Keratinocyte (primary cell): ENCODE data around the gene OTUD4.

Experiments used
- CTCF ChIP-seq, 3 experiments: IDR thresholded peaks in 1 of 3; conservative IDR thresholded peaks in 1 of 3; optimal IDR thresholded peaks in 1 of 3; 2 replicates in 2 of 3; 3 replicates in 1 of 3; pipeline versions ENCODE3 to v1.5.1; 2011; ENCODE audit warnings: low read length in 3 of 3, mild to moderate bottlenecking in 3 of 3, moderate library complexity in 2 of 3, control low read depth in 1 of 3, inconsistent platforms in 1 of 3; ENCODE audit not compliant: insufficient read depth in 2 of 3; ENCODE audit errors: extremely low read depth in 1 of 3
- EZH2 ChIP-seq: IDR thresholded peaks from one replicate; pipeline ENCODE4 v1.6.1; 2012; ENCODE audit warnings: inconsistent platforms, mild to moderate bottlenecking, low read length, moderate library complexity

DNA sequence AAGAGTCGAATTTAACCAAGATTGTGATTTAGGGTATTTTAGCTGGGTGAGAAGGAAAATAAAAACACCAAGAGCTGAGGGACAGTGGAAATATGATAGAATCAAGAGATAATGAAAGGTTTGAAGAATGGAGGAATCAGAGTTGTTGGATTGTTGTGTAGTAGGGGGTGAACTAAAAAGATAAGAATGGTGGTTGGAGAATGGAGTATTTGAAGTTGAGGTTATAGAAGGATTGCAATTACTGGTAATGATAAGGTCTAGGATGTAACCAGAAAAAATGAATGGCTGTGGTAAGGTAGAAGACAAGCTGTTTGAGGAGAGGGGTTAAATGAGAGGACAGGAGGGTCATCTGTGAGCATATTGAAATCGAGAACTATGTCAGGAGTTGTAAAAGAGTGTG, 77.8 kb downstream of the OTUD4 start:
- TF ChIP-seq CTCF (optimal IDR thresholded peaks at IDR 0.05 in 1 of 3, IDR thresholded peaks at IDR 0.05 in 1 of 3, conservative IDR thresholded peaks at IDR 0.05 in 1 of 3; ENCODE audit: extremely low read depth in 1 of 3, insufficient read depth in 2 of 3, low read length in 3 of 3) (no peak), EZH2 (no peak)
